Progenitor cell of endocrine pancreas (in vitro differentiated cells): ENCODE results near the gene RNF213. TPM values are rescaled to one million over a fixed set of nuclear protein-coding genes. Genes with fewer than 3 reads are reported as not detected.

ENCODE experiments used
- DNase-seq: peaks from one replicate; pipeline ENCODE4 v3.0.0; 2021; ENCODE audit warnings: low spot score; ENCODE audit not compliant: unreplicated experiment
- H3K27ac Mint-ChIP-seq: 2 replicates; pipeline ENCODE4 v1.8.0; 2021; ENCODE audit warnings: mild to moderate bottlenecking, moderate library complexity, mixed read lengths
- H3K27me3 Mint-ChIP-seq: 2 replicates; pipeline ENCODE4 v1.8.0; 2021; ENCODE audit warnings: mixed read lengths
- H3K36me3 Mint-ChIP-seq: 2 replicates; pipeline ENCODE4 v1.8.0; 2022; ENCODE audit warnings: mixed read lengths; ENCODE audit not compliant: insufficient read depth
- H3K4me1 Mint-ChIP-seq: 2 replicates; pipeline ENCODE4 v1.8.0; 2021; ENCODE audit warnings: low read depth, mixed read lengths
- H3K4me3 Mint-ChIP-seq: 2 replicates; pipeline ENCODE4 v1.8.0; 2021; ENCODE audit warnings: low read depth, mild to moderate bottlenecking, moderate library complexity, mixed read lengths
- H3K9me3 Mint-ChIP-seq: 2 replicates; pipeline ENCODE4 v1.8.0; 2021; ENCODE audit warnings: low read depth, mixed read lengths
- CTCF ChIP-seq: fragments of 200-600 bp; sonication (generic); IDR thresholded peaks from one replicate; pipeline ENCODE4 v1.5.0; 2021; ENCODE audit warnings: antibody characterized with exemption, mild to moderate bottlenecking; ENCODE audit not compliant: unreplicated experiment
- total RNA-seq: library from RNA; stranded (reverse); gene quantifications from 2 replicates; pipeline ENCODE4 v1.2.1, GENCODE V29; 2021

RNF213 gene
- total RNA-seq, 1 donor from 2014 or later: 57.6 TPM

GRCh38 chr17:80382446-80382845, 121.8 kb downstream of the RNF213 start:
- Mint-ChIP-seq H3K27me3 (no peaks in the 10 kb centered on the region), H3K36me3 (peaks cover 22% of the 10 kb centered on the region), H3K9me3 (no peaks in the 10 kb centered on the region), H3K27ac (no peak overlapping the region), H3K4me3 (no peak overlapping the region), H3K4me1 (no peaks in the 10 kb centered on the region)
- TF ChIP-seq CTCF: no peak
- no peak for DNase-seq

- no peak for TF ChIP-seq CTCF
- Mint-ChIP-seq H3K36me3 (peaks cover 20% of the 10 kb centered on the region), H3K4me1 (no peaks in the 10 kb centered on the region), H3K27me3 (no peaks in the 10 kb centered on the region), H3K4me3 (no peak overlapping the region), H3K27ac (peak overlapping the region; percentile 58), H3K9me3 (no peaks in the 10 kb centered on the region)
- no peak for DNase-seq
Observed at GRCh38 chr17:80382956-80383355, 122.3 kb downstream of the RNF213 start.

- H3K27me3 Mint-ChIP-seq: no peaks in the 10 kb centered on the region
- no peaks in the 10 kb centered on the region for H3K9me3 Mint-ChIP-seq
- H3K27ac Mint-ChIP-seq: no peak overlapping the region
- no peaks in the 10 kb centered on the region for H3K4me1 Mint-ChIP-seq
- no peak for DNase-seq
- H3K4me3 Mint-ChIP-seq: no peak overlapping the region
- no peak for TF ChIP-seq CTCF
- peaks cover 20% of the 10 kb centered on the region for H3K36me3 Mint-ChIP-seq
Observed at GRCh38 chr17:80384078-80384960, 123.7 kb downstream of the RNF213 start.

- Mint-ChIP-seq H3K9me3 (no peaks in the 10 kb centered on the region), H3K27me3 (no peaks in the 10 kb centered on the region), H3K4me3 (no peak overlapping the region), H3K4me1 (no peaks in the 10 kb centered on the region), H3K27ac (no peak overlapping the region), H3K36me3 (peaks cover 20% of the 10 kb centered on the region)
- no peak for DNase-seq
- no peak for TF ChIP-seq CTCF
Observed at GRCh38 chr17:80385046-80385445, 124.4 kb downstream of the RNF213 start.

- Mint-ChIP-seq H3K4me3 (no peak overlapping the region), H3K9me3 (no peaks in the 10 kb centered on the region), H3K36me3 (peaks cover 17% of the 10 kb centered on the region), H3K27ac (no peak overlapping the region), H3K4me1 (no peaks in the 10 kb centered on the region), H3K27me3 (no peaks in the 10 kb centered on the region)
- TF ChIP-seq CTCF: no peak
- DNase-seq: no peak
Observed at GRCh38 chr17:80386341-80386740, 125.7 kb downstream of the RNF213 start.
